ENCODE data around the gene CCR7.

CCR7 gene

GRCh38 chr17:40561294-40561870 is 3.9 kb downstream of the CCR7 start:
- DNase-seq: no peak

GRCh38 chr17:40560592-40561293 is 4.5 kb downstream of the CCR7 start:
- peak; percentile 79 to 84 for DNase-seq

- peak; percentile 90 to 91 for DNase-seq
Measured at GRCh38 chr17:40559954-40560591, 5.2 kb downstream of the CCR7 start.

- no peak for DNase-seq
Measured at GRCh38 chr17:40559564-40559916, 5.7 kb downstream of the CCR7 start.

- DNase-seq: no peak
Measured at GRCh38 chr17:40558890-40559563, 6.2 kb downstream of the CCR7 start.

- no peak for DNase-seq
Measured at GRCh38 chr17:40558300-40558889, 6.9 kb downstream of the CCR7 start.

GRCh38 chr17:40557531-40558299 is 7.6 kb downstream of the CCR7 start:
- no peak for DNase-seq

GRCh38 chr17:40556884-40557414 is 8.3 kb downstream of the CCR7 start:
- DNase-seq: no peak

GRCh38 chr17:40556198-40556661 is 9.0 kb downstream of the CCR7 start:
- no peak for DNase-seq

GRCh38 chr17:40555296-40556190 is 9.7 kb downstream of the CCR7 start:
- DNase-seq: no peak

GRCh38 chr17:40554646-40555295 is 10.5 kb downstream of the CCR7 start:
- no peak for DNase-seq

- peak in 1 of 2 donors; percentile 29 for DNase-seq
Measured at GRCh38 chr17:40553694-40554534, 11.4 kb downstream of the CCR7 start.

GRCh38 chr17:40552806-40553693 is 12.2 kb downstream of the CCR7 start:
- peak in 1 of 2 donors; percentile 20 for DNase-seq

- DNase-seq: peak in 1 of 2 donors; percentile 20
Measured at GRCh38 chr17:40551879-40552768, 13.1 kb downstream of the CCR7 start.

GRCh38 chr17:40551091-40551878 is 14.0 kb downstream of the CCR7 start:
- DNase-seq: peak in 1 of 2 donors; percentile 17

GRCh38 chr17:40550608-40551007 is 14.7 kb downstream of the CCR7 start:
- peak in 1 of 2 donors; percentile 17 for DNase-seq
